Neural cell (in vitro differentiated cells): ENCODE results near the gene SIRPG.

Experiments
- CTCF ChIP-seq: fragments of 450-650 bp; IDR thresholded peaks from 2 replicates; pipeline ENCODE4 v1.5.1; 2014; ENCODE audit warnings: antibody characterized with exemption, mild to moderate bottlenecking, moderate library complexity; ENCODE audit not compliant: poor library complexity, severe bottlenecking
- RAD21 ChIP-seq: fragments of 450-650 bp; conservative IDR thresholded peaks from 2 replicates; pipeline ENCODE4 v1.6.1; 2014; ENCODE audit warnings: antibody characterized with exemption, mild to moderate bottlenecking, moderate library complexity

GRCh38 chr20:1667502-1668085 is 10.0 kb upstream of the SIRPG start:
- no peak for TF ChIP-seq CTCF
- no peak for TF ChIP-seq RAD21
